Measurements from ENCODE around the gene GAPVD1. TPM values are rescaled to one million over a fixed set of nuclear protein-coding genes. Genes with fewer than 3 reads are reported as not detected.

GAPVD1 gene
- total RNA-seq, 1 donor from 2014 or later = 43.5 TPM

- no peak overlapping the region for H3K4me2 ChIP-seq
- peak; percentile 24 for DNase-seq (ENCODE audit: low spot score)
- no peaks in the 10 kb centered on the region for H3K27me3 ChIP-seq
- H3K4me1 ChIP-seq = no peaks in the 10 kb centered on the region
- H3K9me3 Mint-ChIP-seq = no peaks in the 10 kb centered on the region
- no peak overlapping the region for H3K27ac ChIP-seq
- no peaks in the 10 kb centered on the region for H3K36me3 Mint-ChIP-seq
- no peak overlapping the region for H2AFZ ChIP-seq (replicated peaks)
- no peaks in the 10 kb centered on the region for H3K9me3 ChIP-seq (ENCODE audit: low read depth)
- H4K20me1 ChIP-seq (ENCODE audit: low read depth) = no peaks in the 10 kb centered on the region
- H3K9ac ChIP-seq = no peak overlapping the region
- peaks cover 3% of the 10 kb centered on the region for H3K27me3 Mint-ChIP-seq (ENCODE audit: insufficient read depth, low read depth)
- no peak overlapping the region for H3K27ac Mint-ChIP-seq
- no peaks in the 10 kb centered on the region for H3F3A ChIP-seq (ENCODE audit: low read depth)
- no peaks in the 10 kb centered on the region for H3K79me2 ChIP-seq (ENCODE audit: low read depth)
- no peak overlapping the region for H3K4me3 ChIP-seq
- H3K36me3 ChIP-seq = no peaks in the 10 kb centered on the region
- TF ChIP-seq EZH2phosphoT487 (IDR thresholded peaks at IDR 0.05) = no peak
- TF ChIP-seq, protein P1, sequence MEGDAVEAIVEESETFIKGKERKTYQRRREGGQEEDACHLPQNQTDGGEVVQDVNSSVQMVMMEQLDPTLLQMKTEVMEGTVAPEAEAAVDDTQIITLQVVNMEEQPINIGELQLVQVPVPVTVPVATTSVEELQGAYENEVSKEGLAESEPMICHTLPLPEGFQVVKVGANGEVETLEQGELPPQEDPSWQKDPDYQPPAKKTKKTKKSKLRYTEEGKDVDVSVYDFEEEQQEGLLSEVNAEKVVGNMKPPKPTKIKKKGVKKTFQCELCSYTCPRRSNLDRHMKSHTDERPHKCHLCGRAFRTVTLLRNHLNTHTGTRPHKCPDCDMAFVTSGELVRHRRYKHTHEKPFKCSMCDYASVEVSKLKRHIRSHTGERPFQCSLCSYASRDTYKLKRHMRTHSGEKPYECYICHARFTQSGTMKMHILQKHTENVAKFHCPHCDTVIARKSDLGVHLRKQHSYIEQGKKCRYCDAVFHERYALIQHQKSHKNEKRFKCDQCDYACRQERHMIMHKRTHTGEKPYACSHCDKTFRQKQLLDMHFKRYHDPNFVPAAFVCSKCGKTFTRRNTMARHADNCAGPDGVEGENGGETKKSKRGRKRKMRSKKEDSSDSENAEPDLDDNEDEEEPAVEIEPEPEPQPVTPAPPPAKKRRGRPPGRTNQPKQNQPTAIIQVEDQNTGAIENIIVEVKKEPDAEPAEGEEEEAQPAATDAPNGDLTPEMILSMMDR (IDR thresholded peaks at IDR 0.05) = peak; percentile 48
- peaks cover 10% of the 10 kb centered on the region for H3K4me1 Mint-ChIP-seq
- no peak overlapping the region for H3K4me3 Mint-ChIP-seq
These were observed 5.7 kb upstream of the GAPVD1 start for GRCh38 chr9:125255781-125256391.

- Histone ChIP-seq H3K36me3 (no peaks in the 10 kb centered on the region), H4K20me1 (ENCODE audit: low read depth) (peaks cover 6% of the 10 kb centered on the region), H2AFZ (replicated peaks) (no peak overlapping the region), H3K4me3 (no peak overlapping the region), H3K4me1 (peaks cover 8% of the 10 kb centered on the region), H3K9me3 (ENCODE audit: low read depth) (no peaks in the 10 kb centered on the region), H3K9ac (no peak overlapping the region), H3K4me2 (no peak overlapping the region), H3K27ac (no peak overlapping the region), H3F3A (ENCODE audit: low read depth) (no peaks in the 10 kb centered on the region), H3K27me3 (no peaks in the 10 kb centered on the region), H3K79me2 (ENCODE audit: low read depth) (peaks cover 16% of the 10 kb centered on the region)
- DNase-seq (ENCODE audit: low spot score) = no peak
- Mint-ChIP-seq H3K4me1 (peaks cover 25% of the 10 kb centered on the region), H3K9me3 (no peaks in the 10 kb centered on the region), H3K4me3 (no peak overlapping the region), H3K36me3 (no peaks in the 10 kb centered on the region), H3K27ac (no peak overlapping the region), H3K27me3 (ENCODE audit: insufficient read depth, low read depth) (peaks cover 5% of the 10 kb centered on the region)
- TF ChIP-seq EZH2 (IDR thresholded peaks at IDR 0.05) = no peak
- TF ChIP-seq, protein P1 (IDR thresholded peaks at IDR 0.05) = no peak
These were observed 3.4 kb upstream of the GAPVD1 start for GRCh38 chr9:125258160-125258785.

DNA sequence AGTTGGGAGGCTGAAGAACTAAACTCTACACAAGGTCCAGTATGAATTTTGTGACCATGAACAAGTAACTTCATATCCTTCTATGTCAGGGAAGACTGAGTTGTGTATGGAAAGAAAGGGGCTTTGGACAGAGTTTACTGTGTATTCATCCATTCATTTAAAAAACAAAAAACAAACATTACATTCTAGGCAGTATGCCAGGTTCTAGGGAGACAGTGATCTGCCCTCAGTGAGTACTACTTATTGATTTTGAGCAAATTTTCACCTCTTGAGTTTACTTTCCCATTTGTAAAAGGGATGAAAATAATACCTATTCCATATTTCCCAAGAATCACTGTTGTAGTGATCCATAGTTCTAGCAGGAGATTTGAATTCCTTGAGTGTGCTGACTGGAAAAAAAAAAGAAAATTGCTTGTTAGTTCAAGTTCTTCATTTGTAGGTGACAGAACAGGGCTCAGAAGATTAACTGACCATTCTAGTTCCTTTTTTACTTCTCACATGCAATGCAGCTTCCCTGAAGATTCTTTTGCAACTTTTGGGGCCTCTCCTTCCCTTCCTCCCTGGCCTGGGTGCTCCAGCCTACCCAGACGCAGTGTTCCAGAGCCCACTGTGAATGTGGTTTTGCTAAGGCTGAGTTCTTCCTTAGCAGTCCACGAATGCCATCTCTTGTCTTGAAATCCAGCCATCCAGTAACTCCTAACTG, 2.6 kb upstream of the GAPVD1 start:
- Histone ChIP-seq H3K27me3 (no peaks in the 10 kb centered on the region), H3K79me2 (ENCODE audit: low read depth) (peaks cover 23% of the 10 kb centered on the region), H3F3A (ENCODE audit: low read depth) (no peaks in the 10 kb centered on the region), H3K4me1 (peaks cover 8% of the 10 kb centered on the region), H2AFZ (replicated peaks) (no peak overlapping the region), H4K20me1 (ENCODE audit: low read depth) (peaks cover 6% of the 10 kb centered on the region), H3K9ac (no peak overlapping the region), H3K4me2 (no peak overlapping the region), H3K9me3 (ENCODE audit: low read depth) (no peaks in the 10 kb centered on the region), H3K4me3 (no peak overlapping the region), H3K36me3 (no peaks in the 10 kb centered on the region), H3K27ac (no peak overlapping the region)
- Mint-ChIP-seq H3K36me3 (peaks cover 2% of the 10 kb centered on the region), H3K4me3 (no peak overlapping the region), H3K27me3 (ENCODE audit: insufficient read depth, low read depth) (peaks cover 5% of the 10 kb centered on the region), H3K4me1 (peaks cover 25% of the 10 kb centered on the region), H3K9me3 (no peaks in the 10 kb centered on the region), H3K27ac (no peak overlapping the region)
- TF ChIP-seq EZH2phosphoT487 (IDR thresholded peaks at IDR 0.05) (no peak), EZH2 (IDR thresholded peaks at IDR 0.05) (no peak)
- TF ChIP-seq, protein P1 (IDR thresholded peaks at IDR 0.05) = no peak
- DNase-seq (ENCODE audit: low spot score) = no peak
